Measurements from ENCODE around the gene FOXP3.

The FOXP3 gene

GRCh38 chrX:49268702-49269009 is 4.1 kb upstream of the FOXP3 start:
- no peak for TF ChIP-seq CTCF (IDR thresholded peaks at IDR 0.05; ENCODE audit: low read length, missing control alignments)
- DNase-seq (ENCODE audit: low read depth): no peak
- peak overlapping the region; percentile 71 for H3K4me3 ChIP-seq (replicated peaks; ENCODE audit: low read depth, low read length)

GRCh38 chrX:49266523-49267445 is 2.3 kb upstream of the FOXP3 start:
- H3K4me3 ChIP-seq (replicated peaks; ENCODE audit: low read depth, low read length): no peak overlapping the region
- TF ChIP-seq CTCF (IDR thresholded peaks at IDR 0.05; ENCODE audit: low read length, missing control alignments): no peak
- DNase-seq (ENCODE audit: low read depth): no peak

GRCh38 chrX:49263631-49264030 is 879 bp downstream of the FOXP3 start:
- TF ChIP-seq CTCF (IDR thresholded peaks at IDR 0.05; ENCODE audit: low read length, missing control alignments): no peak
- no peak for DNase-seq (ENCODE audit: low read depth)
- H3K4me3 ChIP-seq (replicated peaks; ENCODE audit: low read depth, low read length): no peak overlapping the region

DNA sequence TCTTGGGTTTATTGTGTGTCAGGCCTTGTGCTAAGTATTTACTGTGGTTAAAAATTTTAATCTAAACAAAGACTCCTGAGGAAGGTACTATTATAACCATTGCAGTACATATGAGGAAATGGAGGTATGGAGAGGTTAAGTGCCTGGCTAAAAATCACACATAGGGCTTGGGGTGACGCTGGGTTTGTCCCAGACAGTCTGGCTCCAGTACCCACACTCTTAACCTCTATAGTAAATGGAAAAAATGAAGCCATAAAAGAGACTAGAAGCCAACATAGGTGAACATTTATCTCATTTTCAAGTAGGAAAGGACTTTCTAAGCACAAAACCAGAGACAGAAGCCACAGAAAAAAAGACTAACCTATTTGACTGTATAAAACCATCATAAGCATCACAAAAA is 1.9 kb downstream of the FOXP3 start:
- no peak for DNase-seq (ENCODE audit: low read depth)
- no peak overlapping the region for H3K4me3 ChIP-seq (replicated peaks; ENCODE audit: low read depth, low read length)

DNA sequence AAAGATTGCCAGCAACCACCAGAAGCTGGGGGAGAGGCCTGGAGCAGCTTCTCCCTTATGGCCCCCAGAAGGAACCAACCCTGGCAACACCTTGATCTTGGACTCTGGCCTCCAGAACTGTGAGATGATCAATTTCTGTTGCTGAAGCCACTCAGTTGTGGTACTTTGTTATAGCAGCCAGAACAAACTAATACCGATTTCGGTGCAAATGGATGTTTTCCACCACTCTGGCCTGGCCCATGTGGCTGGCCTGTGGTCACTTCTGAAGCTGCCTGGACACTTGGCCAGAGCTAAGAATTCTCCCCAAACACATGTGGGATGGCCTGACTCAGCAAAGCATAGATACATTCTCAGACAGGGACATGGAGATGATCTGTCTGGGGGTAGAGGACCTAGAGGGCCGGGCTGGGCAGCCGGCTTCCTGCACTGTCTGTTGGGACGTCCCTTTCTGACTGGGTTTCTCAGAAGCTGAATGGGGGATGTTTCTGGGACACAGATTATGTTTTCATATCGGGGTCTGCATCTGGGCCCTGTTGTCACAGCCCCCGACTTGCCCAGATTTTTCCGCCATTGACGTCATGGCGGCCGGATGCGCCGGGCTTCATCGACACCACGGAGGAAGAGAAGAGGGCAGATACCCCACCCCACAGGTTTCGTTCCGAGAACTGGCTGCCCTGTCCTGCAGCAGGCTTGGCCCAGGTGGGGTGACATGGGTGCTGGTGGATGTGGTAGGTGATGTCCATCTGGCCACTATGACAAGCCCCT is 4.1 kb downstream of the FOXP3 start:
- DNase-seq (ENCODE audit: low read depth): no peak
- no peak for TF ChIP-seq CTCF (IDR thresholded peaks at IDR 0.05; ENCODE audit: low read length, missing control alignments)
- no peak overlapping the region for H3K4me3 ChIP-seq (replicated peaks; ENCODE audit: low read depth, low read length)

More for the DNA sequence above, 1.9 kb downstream of the FOXP3 start:
- no peak for TF ChIP-seq CTCF (IDR thresholded peaks at IDR 0.05; ENCODE audit: low read length, missing control alignments)

DNA sequence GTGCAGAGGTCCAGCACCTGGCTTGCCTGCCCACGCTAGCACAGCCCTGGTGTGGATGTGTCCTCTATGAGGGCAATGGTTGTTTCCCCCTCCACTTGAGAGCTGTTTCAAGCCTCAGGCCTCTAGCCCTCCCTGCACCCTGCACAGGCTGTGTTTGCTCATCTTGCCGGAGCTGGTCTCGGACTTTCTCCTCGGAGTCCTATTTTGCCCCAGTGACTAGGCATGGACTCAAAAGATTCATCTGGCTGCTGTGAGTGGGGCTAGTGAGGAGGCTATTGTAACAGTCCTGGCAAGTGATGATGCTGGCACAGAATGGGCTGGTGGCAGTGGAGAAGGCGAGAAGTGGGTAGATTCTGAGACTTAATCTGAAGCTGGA is 5.8 kb downstream of the FOXP3 start:
- no peak overlapping the region for H3K4me3 ChIP-seq (replicated peaks; ENCODE audit: low read depth, low read length)
- no peak for TF ChIP-seq CTCF (IDR thresholded peaks at IDR 0.05; ENCODE audit: low read length, missing control alignments)
- no peak for DNase-seq (ENCODE audit: low read depth)
